ENCODE results near the gene DCDC1. TPM values are rescaled to one million over a fixed set of nuclear protein-coding genes. Genes with fewer than 3 reads are reported as not detected.

DCDC1 gene
- total RNA-seq, 6 donors from 2014 or later = 0.11 to 25.2 (median 3.3) TPM

GRCh38 chr11:30852091-30852490 lies 517.4 kb downstream of the DCDC1 start:
- no peak for TF ChIP-seq EP300 (IDR thresholded peaks at IDR 0.05)
- no peak for TF ChIP-seq POLR2A (IDR thresholded peaks at IDR 0.05)
- no peak for TF ChIP-seq CTCF (IDR thresholded peaks at IDR 0.05)
- TF ChIP-seq POLR2AphosphoS5 (IDR thresholded peaks at IDR 0.05) = no peak
- Histone ChIP-seq H3K4me1 (no peaks in the 10 kb centered on the region), H3K27ac (no peak overlapping the region), H3K9me3 (peaks cover 0 to 7% (median 1%) of the 10 kb centered on the region in 4 donors), H3K27me3 (no peaks in the 10 kb centered on the region), H3K4me3 (no peak overlapping the region), H3K36me3 (no peaks in the 10 kb centered on the region)
- WGBS, 2 donors = 41 to 68% methylated on average over 1 of the region's 1 CpG
- ATAC-seq (ENCODE audit: low FRiP score in 2 of 2) = no peak
- no peak for DNase-seq

GRCh38 chr11:30837252-30837651 lies 532.3 kb downstream of the DCDC1 start:
- Histone ChIP-seq H3K27me3 (no peaks in the 10 kb centered on the region), H3K4me3 (no peak overlapping the region), H3K27ac (no peak overlapping the region), H3K9me3 (peaks cover 0 to 4% (median 1%) of the 10 kb centered on the region in 4 donors), H3K36me3 (no peaks in the 10 kb centered on the region), H3K4me1 (no peaks in the 10 kb centered on the region)
- WGBS, 2 donors = 81 to 83% methylated on average over 1 of the region's 1 CpG
- DNase-seq = no peak
- no peak for ATAC-seq (ENCODE audit: low FRiP score in 2 of 2)
- TF ChIP-seq CTCF (IDR thresholded peaks at IDR 0.05) (no peak), EP300 (IDR thresholded peaks at IDR 0.05) (no peak), POLR2AphosphoS5 (IDR thresholded peaks at IDR 0.05) (no peak), POLR2A (IDR thresholded peaks at IDR 0.05) (no peak)

- DNase-seq = no peak
- TF ChIP-seq POLR2A (IDR thresholded peaks at IDR 0.05) (no peak), POLR2AphosphoS5 (IDR thresholded peaks at IDR 0.05) (no peak), CTCF (IDR thresholded peaks at IDR 0.05) (no peak), EP300 (IDR thresholded peaks at IDR 0.05) (no peak)
- Histone ChIP-seq H3K27me3 (no peaks in the 10 kb centered on the region), H3K9me3 (peaks cover 0 to 4% (median 1%) of the 10 kb centered on the region in 4 donors), H3K36me3 (no peaks in the 10 kb centered on the region), H3K27ac (no peak overlapping the region), H3K4me3 (no peak overlapping the region), H3K4me1 (no peaks in the 10 kb centered on the region)
- no peak for ATAC-seq (ENCODE audit: low FRiP score in 2 of 2)
- WGBS, 2 donors = 73 to 91% methylated on average over 1 of the region's 1 CpG
These were observed 536.7 kb downstream of the DCDC1 start for GRCh38 chr11:30832831-30833230.

GRCh38 chr11:30830681-30831080 lies 538.9 kb downstream of the DCDC1 start:
- no peak overlapping the region for H3K4me3 ChIP-seq
- no peak for ATAC-seq (ENCODE audit: low FRiP score in 2 of 2)
- H3K36me3 ChIP-seq = no peaks in the 10 kb centered on the region
- no peaks in the 10 kb centered on the region for H3K27me3 ChIP-seq
- TF ChIP-seq CTCF (IDR thresholded peaks at IDR 0.05) = no peak
- WGBS, 2 donors = 35 to 58% methylated on average over 1 of the region's 1 CpG
- H3K4me1 ChIP-seq = no peaks in the 10 kb centered on the region
- H3K27ac ChIP-seq = no peak overlapping the region
- DNase-seq = no peak
- peaks cover 0 to 4% (median 1%) of the 10 kb centered on the region in 4 donors for H3K9me3 ChIP-seq

GRCh38 chr11:30826911-30827310 lies 542.6 kb downstream of the DCDC1 start:
- H3K27me3 ChIP-seq = no peaks in the 10 kb centered on the region
- ATAC-seq (ENCODE audit: low FRiP score in 2 of 2) = no peak
- H3K4me3 ChIP-seq = no peak overlapping the region
- WGBS, 2 donors = 79 to 91% methylated on average over 3 to 4 of the region's 4 CpGs
- no peak overlapping the region for H3K27ac ChIP-seq
- no peaks in the 10 kb centered on the region for H3K36me3 ChIP-seq
- DNase-seq = no peak
- no peaks in the 10 kb centered on the region for H3K4me1 ChIP-seq
- H3K9me3 ChIP-seq = no peaks in the 10 kb centered on the region
- no peak for TF ChIP-seq POLR2A (IDR thresholded peaks at IDR 0.05)
- TF ChIP-seq POLR2AphosphoS5 (IDR thresholded peaks at IDR 0.05) = no peak
- TF ChIP-seq EP300 (IDR thresholded peaks at IDR 0.05) = no peak
- TF ChIP-seq CTCF (IDR thresholded peaks at IDR 0.05) = no peak
